Placental pericyte (primary cell): ENCODE measurements around the gene PTPN5. TPM values are rescaled to one million over a fixed set of nuclear protein-coding genes. Genes with fewer than 3 reads are reported as not detected.

Experiments
- total RNA-seq: library from RNA; depleted of rRNA; stranded (reverse); fragments of >200 nt; gene quantifications from 2 replicates; pipeline ENCODE4 v1.2.3, GENCODE V29; 2012

The PTPN5 gene
- not detected in 2 replicates for total RNA-seq

GRCh38 chr11:18791207-18791968 is at the start of gene PTPN5:
PTPN5 (minus strand) TSS chr11:18791798; CDS start chr11:18771958, 19,840 bp downstream.

GRCh38 chr11:18726040-18726439 is 65.6 kb downstream of the PTPN5 start, which contains the start of gene IGSF22:
IGSF22 (minus strand) TSS chr11:18726188; CDS start chr11:18724236, 1,952 bp downstream.

GRCh38 chr11:18698341-18699268 is 93.0 kb downstream of the PTPN5 start, which contains the start of gene TMEM86A:
TMEM86A (plus strand) TSS chr11:18698779; CDS start chr11:18698887, 108 bp downstream.

Other genes starting within 250 kb of the PTPN5 start
- 21.0 and 39.1 TPM in 2 replicates for gene UEVLD, start 203.1 kb downstream of the PTPN5 start, total RNA-seq
- gene MISFA, start 192.0 kb downstream of the PTPN5 start, total RNA-seq, result 0.29 TPM in 1 of 2 replicates, not detected in the other
- 24.3 and 32.1 TPM in 2 replicates for gene SPTY2D1, start 157.5 kb downstream of the PTPN5 start, total RNA-seq
- 0.29 and 1.3 TPM in 2 replicates for gene TMEM86A, start 93.0 kb downstream of the PTPN5 start, total RNA-seq
- gene IGSF22, start 65.6 kb downstream of the PTPN5 start, total RNA-seq, result not detected in 2 replicates
- gene MRGPRX1, start 147.6 kb upstream of the PTPN5 start, total RNA-seq, result not detected in 2 replicates